H9 (cell line): ENCODE results near the gene ACAD10. TPM values are rescaled to one million over a fixed set of nuclear protein-coding genes. Genes with fewer than 3 reads are reported as not detected.
A peak's percentile ranks its signal among the peaks of the same experiment; 100 is the strongest.

ENCODE experiments used
- DNase-seq: peaks from one replicate; pipeline ENCODE4 v3.0.0-alpha.2; 2017
- H2AFZ ChIP-seq: one replicate; pipeline ENCODE4 v1.6.1; 2013; ENCODE audit warnings: mild to moderate bottlenecking, low read length, control low read depth, moderate library complexity
- H2AK5ac ChIP-seq: 2 replicates; pipeline ENCODE4 v1.6.1; 2013; ENCODE audit warnings: low read length, control low read depth, mixed read lengths; ENCODE audit not compliant: insufficient read length
- H2BK120ac ChIP-seq: one replicate; pipeline ENCODE4 v1.6.1; 2013; ENCODE audit warnings: low read depth, mild to moderate bottlenecking, low read length, control low read depth, inconsistent platforms; ENCODE audit not compliant: poor library complexity, severe bottlenecking
- H2BK12ac ChIP-seq: 2 replicates; pipeline ENCODE4 v1.6.1; 2013; ENCODE audit warnings: low read length, control low read depth, mixed read lengths, low read depth; ENCODE audit not compliant: insufficient read length
- H2BK15ac ChIP-seq: 2 replicates; pipeline ENCODE4 v1.6.1; 2013; ENCODE audit warnings: low read depth, low read length, control low read depth
- H2BK20ac ChIP-seq: one replicate; pipeline ENCODE4 v1.6.1; 2013; ENCODE audit warnings: low read depth, mild to moderate bottlenecking, low read length, control low read depth, inconsistent platforms; ENCODE audit not compliant: poor library complexity, severe bottlenecking
- H2BK5ac ChIP-seq: 2 replicates; pipeline ENCODE4 v1.6.1; 2013; ENCODE audit warnings: low read length, control low read depth, mixed read lengths; ENCODE audit not compliant: insufficient read length
- H3K14ac ChIP-seq: 2 replicates; pipeline ENCODE4 v1.6.1; 2013; ENCODE audit warnings: low read length, control low read depth; ENCODE audit not compliant: insufficient read depth
- H3K18ac ChIP-seq: 2 replicates; pipeline ENCODE4 v1.6.1; 2013; ENCODE audit warnings: low read depth, mild to moderate bottlenecking, mixed read lengths, low read length, control low read depth; ENCODE audit not compliant: insufficient read length
- H3K23ac ChIP-seq: 2 replicates; pipeline ENCODE4 v1.6.1; 2013; ENCODE audit warnings: low read length, control low read depth, mixed read lengths, low read depth; ENCODE audit not compliant: insufficient read length
- H3K23me2 ChIP-seq: 2 replicates; pipeline ENCODE4 v1.6.1; 2013; ENCODE audit warnings: low read depth, mild to moderate bottlenecking, mixed read lengths, low read length, control low read depth; ENCODE audit not compliant: insufficient read length, poor library complexity, severe bottlenecking
- H3K27ac ChIP-seq: 2 replicates; pipeline ENCODE4 v1.5.1; 2013; ENCODE audit warnings: low read length, control low read depth, mixed read lengths, low read depth; ENCODE audit not compliant: insufficient read length
- H3K27me3 ChIP-seq: 2 replicates; pipeline ENCODE4 v1.6.1; 2013; ENCODE audit warnings: low read length, control low read depth, inconsistent platforms; ENCODE audit not compliant: insufficient read depth
- H3K4ac ChIP-seq: 2 replicates; pipeline ENCODE4 v1.6.1; 2013; ENCODE audit warnings: low read depth, mild to moderate bottlenecking, control low read depth, inconsistent platforms, low read length, moderate library complexity
- H3K4me1 ChIP-seq: 2 replicates; pipeline ENCODE4 v1.6.1; 2013; ENCODE audit warnings: low read length, control low read depth, inconsistent platforms; ENCODE audit not compliant: insufficient read depth
- H3K4me2 ChIP-seq: 2 replicates; pipeline ENCODE4 v1.6.1; 2013; ENCODE audit warnings: low read length, control low read depth, mixed read lengths; ENCODE audit not compliant: insufficient read length, insufficient read depth
- H3K56ac ChIP-seq: 2 replicates; pipeline ENCODE4 v1.6.1; 2013; ENCODE audit warnings: low read depth, mild to moderate bottlenecking, mixed read lengths, low read length, control low read depth; ENCODE audit not compliant: insufficient read length
- H3K79me1 ChIP-seq: 2 replicates; pipeline ENCODE4 v1.6.1; 2013; ENCODE audit warnings: low read depth, mild to moderate bottlenecking, moderate library complexity, low read length, control low read depth, inconsistent platforms; ENCODE audit not compliant: insufficient read depth, poor library complexity, severe bottlenecking
- H3K79me2 ChIP-seq: 2 replicates; pipeline ENCODE4 v1.6.1; 2013; ENCODE audit warnings: low read length, control low read depth, inconsistent platforms; ENCODE audit not compliant: insufficient read depth
- H3K9ac ChIP-seq: 2 replicates; pipeline ENCODE4 v1.6.1; 2013; ENCODE audit warnings: low read length, control low read depth, mixed read lengths; ENCODE audit not compliant: insufficient read length; ENCODE audit errors: extremely low read depth
- H3K9me3 ChIP-seq: one replicate; pipeline ENCODE4 v1.6.1; 2013; ENCODE audit warnings: low read depth, low read length, inconsistent platforms; ENCODE audit not compliant: control insufficient read depth
- H3T11ph ChIP-seq: one replicate; pipeline ENCODE4 v1.6.1; 2013; ENCODE audit warnings: mild to moderate bottlenecking, low read length, control low read depth, inconsistent platforms
- H4K20me1 ChIP-seq: one replicate; pipeline ENCODE4 v1.6.1; 2013; ENCODE audit not compliant: control insufficient read depth, insufficient read length, insufficient read depth
- H4K5ac ChIP-seq: 2 replicates; pipeline ENCODE4 v1.6.1; 2013; ENCODE audit warnings: low read depth, mild to moderate bottlenecking, mixed read lengths, low read length, control low read depth; ENCODE audit not compliant: insufficient read length
- H4K8ac ChIP-seq: replicated peaks from 2 replicates; pipeline ENCODE4 v1.6.1; 2013; ENCODE audit warnings: low read length, control low read depth, mixed read lengths, low read depth; ENCODE audit not compliant: insufficient read length
- H4K91ac ChIP-seq: 2 replicates; pipeline ENCODE4 v1.6.1; 2013; ENCODE audit warnings: low read depth, mild to moderate bottlenecking, moderate library complexity, mixed read lengths, low read length, control low read depth; ENCODE audit not compliant: insufficient read length
- H3K27ac Mint-ChIP-seq, 3 experiments: 2 replicates in 2 of 3; 3 replicates in 1 of 3; pipeline ENCODE4 v1.8.0; 2020 to 2021; ENCODE audit warnings: mixed read lengths in 3 of 3, mild to moderate bottlenecking in 1 of 3, moderate library complexity in 1 of 3
- H3K27me3 Mint-ChIP-seq: 2 replicates; pipeline ENCODE4 v1.8.0; 2021; ENCODE audit warnings: low read depth, mild to moderate bottlenecking, moderate library complexity, mixed read lengths
- H3K36me3 Mint-ChIP-seq, 3 experiments: 2 replicates in 2 of 3; 3 replicates in 1 of 3; pipeline ENCODE4 v1.8.0; 2020 to 2021; ENCODE audit warnings: low read depth in 3 of 3, mixed read lengths in 3 of 3; ENCODE audit not compliant: insufficient read depth in 1 of 3
- H3K4me1 Mint-ChIP-seq, 2 experiments: 2 replicates each; pipeline ENCODE4 v1.8.0; 2020; ENCODE audit warnings: mixed read lengths in 2 of 2
- H3K4me3 Mint-ChIP-seq, 2 experiments: 2 replicates in 1 of 2; 3 replicates in 1 of 2; pipeline ENCODE4 v1.8.0; 2020 to 2021; ENCODE audit warnings: mild to moderate bottlenecking in 2 of 2, mixed read lengths in 2 of 2, moderate library complexity in 1 of 2
- H3K9me3 Mint-ChIP-seq, 2 experiments: 2 replicates in 1 of 2; 3 replicates in 1 of 2; pipeline ENCODE4 v1.8.0; 2020; ENCODE audit warnings: mild to moderate bottlenecking in 2 of 2, mixed read lengths in 2 of 2, moderate library complexity in 1 of 2
- CTCF ChIP-seq: fragments of 200-600 bp; sonication (generic); conservative IDR thresholded peaks from 3 replicates; pipeline ENCODE4 v1.8.0; 2021; ENCODE audit warnings: antibody characterized with exemption, mild to moderate bottlenecking
- WGBS: extraction: QIAGEN DNeasy Blood & Tissue Kit; methylation state at CpG from one replicate; pipeline ENCODE4 v1.1.7; 2013; ENCODE audit warnings: missing lambda C conversion rate, low lambda C conversion rate, mixed read lengths; ENCODE audit not compliant: insufficient read length; ENCODE audit errors: extremely low coverage; 5-methylcytosine and 5-hydroxymethylcytosine counted together
- total RNA-seq: library from RNA; stranded (reverse); gene quantifications from 2 replicates; pipeline ENCODE4 v1.2.1, GENCODE V29; 2021

ACAD10 gene
- total RNA-seq, 1 experiment from 2014 or later: 25.7 TPM

DNA sequence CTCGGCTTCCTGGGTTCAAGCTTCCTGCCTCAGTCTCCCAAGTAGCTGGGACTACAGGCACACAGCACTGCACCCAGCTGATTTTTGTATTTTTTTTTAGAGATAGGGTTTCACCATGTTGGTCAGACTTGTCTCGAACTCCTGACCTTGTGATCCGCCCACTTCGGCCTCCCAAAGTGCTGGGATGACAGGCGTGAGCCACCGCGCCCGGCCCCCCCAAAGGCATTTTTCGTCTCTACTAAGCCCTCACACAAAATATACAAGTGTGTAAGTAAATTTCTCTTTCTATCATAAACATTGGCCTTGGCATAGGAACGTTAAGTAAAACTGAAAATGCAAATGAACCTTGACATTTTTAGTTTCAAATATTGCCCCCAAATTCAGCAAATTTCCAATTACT, 2.1 kb downstream of the ACAD10 start:
- no peak overlapping the region for H2AK5ac ChIP-seq
- Mint-ChIP-seq H3K27ac (no peak overlapping the region), H3K4me3 (peak overlapping the region; percentile 8 to 22; a peak in 3 of 5 replicates), H3K9me3 (no peaks in the 10 kb centered on the region), H3K4me1 (peaks cover 9 to 26% of the 10 kb centered on the region in 2 experiments), H3K36me3 (peaks cover under 1 to 19% (median 10%) of the 10 kb centered on the region in 3 experiments; a peak in 6 of 7 replicates), H3K27me3 (no peaks in the 10 kb centered on the region)
- no peak overlapping the region for H2BK12ac ChIP-seq
- no peak for TF ChIP-seq CTCF
- H3K9ac ChIP-seq: no peak overlapping the region
- no peak for DNase-seq
- H3K79me1 ChIP-seq: no peaks in the 10 kb centered on the region
- H4K91ac ChIP-seq: no peak overlapping the region
- no peak overlapping the region for H2BK20ac ChIP-seq
- H3K14ac ChIP-seq: no peak overlapping the region
- H3K23me2 ChIP-seq: no peaks in the 10 kb centered on the region
- H3K4ac ChIP-seq: no peak overlapping the region
- no peak overlapping the region for H2BK5ac ChIP-seq
- H3K27ac ChIP-seq: no peak overlapping the region
- H3K56ac ChIP-seq: no peak overlapping the region
- H2BK120ac ChIP-seq: no peak overlapping the region
- no peak overlapping the region for H3K4me2 ChIP-seq
- H3K18ac ChIP-seq: no peak overlapping the region
- no peak overlapping the region for H4K5ac ChIP-seq
- H3K27me3 ChIP-seq: no peaks in the 10 kb centered on the region
- H3T11ph ChIP-seq: no peak overlapping the region
- no peaks in the 10 kb centered on the region for H3K4me1 ChIP-seq
- no peak overlapping the region for H3K23ac ChIP-seq
- no peak overlapping the region for H4K8ac ChIP-seq
- H4K20me1 ChIP-seq: no peaks in the 10 kb centered on the region
- peaks cover 11% of the 10 kb centered on the region for H3K79me2 ChIP-seq
- no peak overlapping the region for H2AFZ ChIP-seq
- no peaks in the 10 kb centered on the region for H3K9me3 ChIP-seq
- H2BK15ac ChIP-seq: no peak overlapping the region
- no CpG with 5 or more reads among the region's 10 CpGs for WGBS
